SJSA1 (cell line): ENCODE data around the gene MXRA7. TPM values are rescaled to one million over a fixed set of nuclear protein-coding genes. Genes with fewer than 3 reads are reported as not detected.

Experiments used
- DNase-seq, 2 experiments: peaks; one replicate each; pipeline ENCODE4 v3.0.0-alpha.2; 2015 to 2020; ENCODE audit warnings: low spot score in 2 of 2, low read depth in 1 of 2
- H3K27ac ChIP-seq: fragments of 250-450 bp; sonication (Bioruptor Pico); 2 replicates; pipeline ENCODE4 v1.5.1; 2020; ENCODE audit warnings: mild to moderate bottlenecking, moderate library complexity
- H3K27me3 ChIP-seq: fragments of 250-450 bp; sonication (Bioruptor Pico); replicated peaks from 2 replicates; pipeline ENCODE4 v1.5.1; 2020; ENCODE audit warnings: mild to moderate bottlenecking, moderate library complexity
- H3K36me3 ChIP-seq: fragments of 250-450 bp; sonication (Bioruptor Pico); 2 replicates; pipeline ENCODE4 v1.5.1; 2020; ENCODE audit warnings: mild to moderate bottlenecking
- H3K4me1 ChIP-seq: fragments of 250-450 bp; sonication (Bioruptor Pico); replicated peaks from 2 replicates; pipeline ENCODE4 v1.6.1; 2021; ENCODE audit warnings: mild to moderate bottlenecking
- H3K4me3 ChIP-seq: fragments of 250-450 bp; sonication (Bioruptor Pico); 2 replicates; pipeline ENCODE4 v1.5.1; 2020; ENCODE audit warnings: mild to moderate bottlenecking
- H3K9me3 ChIP-seq: fragments of 250-450 bp; sonication (Bioruptor Pico); replicated peaks from 2 replicates; pipeline ENCODE4 v1.5.1; 2020; ENCODE audit warnings: mild to moderate bottlenecking
- total RNA-seq: library from RNA; depleted of rRNA; stranded (reverse); fragments of >200 nt; shearing (Covaris generic); gene quantifications from 2 replicates; pipeline ENCODE4 v1.2.3, GENCODE V29; 2014

MXRA7 gene
- total RNA-seq, 1 experiment from 2014 or later, result 546 TPM

- H3K4me3 ChIP-seq, result no peak overlapping the region
- peaks cover 47% of the 10 kb centered on the region for H3K4me1 ChIP-seq
- no peaks in the 10 kb centered on the region for H3K27me3 ChIP-seq
- H3K36me3 ChIP-seq, result peaks cover 82% of the 10 kb centered on the region
- no peaks in the 10 kb centered on the region for H3K9me3 ChIP-seq
- no peak overlapping the region for H3K27ac ChIP-seq
- no peak for DNase-seq
Observed at GRCh38 chr17:76678330-76678729, 32.4 kb downstream of the MXRA7 start.

GRCh38 chr17:76677406-76677805 is 33.4 kb downstream of the MXRA7 start:
- no peak for DNase-seq
- no peaks in the 10 kb centered on the region for H3K9me3 ChIP-seq
- no peaks in the 10 kb centered on the region for H3K27me3 ChIP-seq

GRCh38 chr17:76676629-76677028 is 34.1 kb downstream of the MXRA7 start:
- DNase-seq, result no peak
- Histone ChIP-seq H3K27ac (no peak overlapping the region), H3K9me3 (no peaks in the 10 kb centered on the region), H3K4me3 (no peak overlapping the region), H3K4me1 (peaks cover 44% of the 10 kb centered on the region), H3K36me3 (peaks cover 65% of the 10 kb centered on the region), H3K27me3 (no peaks in the 10 kb centered on the region)

More at GRCh38 chr17:76677406-76677805, 33.4 kb downstream of the MXRA7 start:
- H3K4me3 ChIP-seq, result no peak overlapping the region
- H3K27ac ChIP-seq, result no peak overlapping the region
- H3K4me1 ChIP-seq, result peaks cover 47% of the 10 kb centered on the region
- H3K36me3 ChIP-seq, result peaks cover 73% of the 10 kb centered on the region

- Histone ChIP-seq H3K27me3 (no peaks in the 10 kb centered on the region), H3K9me3 (no peaks in the 10 kb centered on the region), H3K4me1 (peaks cover 46% of the 10 kb centered on the region), H3K27ac (no peak overlapping the region), H3K36me3 (peaks cover 55% of the 10 kb centered on the region), H3K4me3 (no peak overlapping the region)
- no peak for DNase-seq
Observed at GRCh38 chr17:76675648-76676047, 35.1 kb downstream of the MXRA7 start.

GRCh38 chr17:76674600-76674999 is 36.2 kb downstream of the MXRA7 start:
- DNase-seq, result no peak
- no peak overlapping the region for H3K4me3 ChIP-seq
- no peaks in the 10 kb centered on the region for H3K9me3 ChIP-seq
- H3K4me1 ChIP-seq, result peaks cover 54% of the 10 kb centered on the region
- no peak overlapping the region for H3K27ac ChIP-seq
- peaks cover 53% of the 10 kb centered on the region for H3K36me3 ChIP-seq
- H3K27me3 ChIP-seq, result no peaks in the 10 kb centered on the region

- H3K4me1 ChIP-seq, result peaks cover 60% of the 10 kb centered on the region
- no peaks in the 10 kb centered on the region for H3K9me3 ChIP-seq
- H3K4me3 ChIP-seq, result no peak overlapping the region
- no peaks in the 10 kb centered on the region for H3K27me3 ChIP-seq
- H3K36me3 ChIP-seq, result peaks cover 45% of the 10 kb centered on the region
- DNase-seq, result peak in 1 of 2 experiments; percentile 47
- H3K27ac ChIP-seq, result peak overlapping the region; percentile 2; the same call in 1 of the 2 replicates
Observed at GRCh38 chr17:76673729-76674128, 37.0 kb downstream of the MXRA7 start.

GRCh38 chr17:76672892-76673291 is 37.9 kb downstream of the MXRA7 start:
- H3K4me3 ChIP-seq, result no peak overlapping the region
- no peaks in the 10 kb centered on the region for H3K27me3 ChIP-seq
- H3K27ac ChIP-seq, result no peak overlapping the region
- no peaks in the 10 kb centered on the region for H3K9me3 ChIP-seq
- peaks cover 36% of the 10 kb centered on the region for H3K36me3 ChIP-seq
- peaks cover 66% of the 10 kb centered on the region for H3K4me1 ChIP-seq
- no peak for DNase-seq

- Histone ChIP-seq H3K27ac (peak overlapping the region; percentile 60), H3K27me3 (no peaks in the 10 kb centered on the region), H3K36me3 (peaks cover 32% of the 10 kb centered on the region), H3K9me3 (no peaks in the 10 kb centered on the region), H3K4me1 (peaks cover 72% of the 10 kb centered on the region), H3K4me3 (peak overlapping the region; percentile 46)
- DNase-seq, result no peak
Observed at GRCh38 chr17:76672270-76672851, 38.4 kb downstream of the MXRA7 start.

- no peaks in the 10 kb centered on the region for H3K9me3 ChIP-seq
- H3K27ac ChIP-seq, result peak overlapping the region; percentile 60
- peak overlapping the region; percentile 46 for H3K4me3 ChIP-seq
- no peaks in the 10 kb centered on the region for H3K27me3 ChIP-seq
- peaks cover 27% of the 10 kb centered on the region for H3K36me3 ChIP-seq
- DNase-seq, result no peak
- H3K4me1 ChIP-seq, result peaks cover 69% of the 10 kb centered on the region
Observed at GRCh38 chr17:76671912-76672262, 38.9 kb downstream of the MXRA7 start.

- H3K9me3 ChIP-seq, result no peaks in the 10 kb centered on the region
- H3K36me3 ChIP-seq, result peaks cover 22% of the 10 kb centered on the region
- peak overlapping the region; percentile 65 for H3K27ac ChIP-seq
- DNase-seq, result peak; percentile 99 to 100
- peak overlapping the region; percentile 46 for H3K4me3 ChIP-seq
- peaks cover 66% of the 10 kb centered on the region for H3K4me1 ChIP-seq
- no peaks in the 10 kb centered on the region for H3K27me3 ChIP-seq
Observed at GRCh38 chr17:76671123-76671911, 39.4 kb downstream of the MXRA7 start.

- Histone ChIP-seq H3K36me3 (peaks cover 16% of the 10 kb centered on the region), H3K27ac (peak overlapping the region; percentile 2; the same call in 1 of the 2 replicates), H3K9me3 (no peaks in the 10 kb centered on the region), H3K4me1 (peaks cover 66% of the 10 kb centered on the region), H3K27me3 (no peaks in the 10 kb centered on the region), H3K4me3 (no peak overlapping the region)
- DNase-seq, result no peak
Observed at GRCh38 chr17:76670718-76671122, 40.0 kb downstream of the MXRA7 start.

- H3K9me3 ChIP-seq, result no peaks in the 10 kb centered on the region
- 0 out of 2 replicates have a peak overlapping the region, but pooled peaks have one; percentile 2 for H3K27ac ChIP-seq
- no peak for DNase-seq
- no peak overlapping the region for H3K4me3 ChIP-seq
- no peaks in the 10 kb centered on the region for H3K27me3 ChIP-seq
- peaks cover 14% of the 10 kb centered on the region for H3K36me3 ChIP-seq
- peaks cover 66% of the 10 kb centered on the region for H3K4me1 ChIP-seq
Observed at GRCh38 chr17:76670020-76670717, 40.6 kb downstream of the MXRA7 start.

GRCh38 chr17:76667786-76668453 is 42.8 kb downstream of the MXRA7 start:
- Histone ChIP-seq H3K4me3 (no peak overlapping the region), H3K9me3 (no peaks in the 10 kb centered on the region), H3K27ac (0 out of 2 replicates have a peak overlapping the region, but pooled peaks have one; percentile 1), H3K27me3 (no peaks in the 10 kb centered on the region), H3K36me3 (no peaks in the 10 kb centered on the region), H3K4me1 (peaks cover 45% of the 10 kb centered on the region)
- DNase-seq, result no peak

GRCh38 chr17:76667491-76667755 is 43.3 kb downstream of the MXRA7 start:
- no peaks in the 10 kb centered on the region for H3K9me3 ChIP-seq
- H3K27ac ChIP-seq, result no peak overlapping the region
- DNase-seq, result no peak
- no peaks in the 10 kb centered on the region for H3K36me3 ChIP-seq
- no peak overlapping the region for H3K4me3 ChIP-seq
- H3K27me3 ChIP-seq, result no peaks in the 10 kb centered on the region
- H3K4me1 ChIP-seq, result peaks cover 40% of the 10 kb centered on the region
